A673 (cell line): ENCODE data around the gene NUP35. TPM values are rescaled to one million over a fixed set of nuclear protein-coding genes. Genes with fewer than 3 reads are reported as not detected.

Experiments
- BruUV-seq: library from RNA; stranded (reverse); fragments of 400-500 nt; replicated peaks from 2 replicates; lab custom pipeline; 2021; lab: Mats Ljungman, UMichigan
- CTCF ChIA-PET: fragments of 300-600 bp; sonication (Branson Sonifier 250); formaldehyde crosslinking; loops from one replicate; lab custom pipeline; 2022; ENCODE audit warnings: antibody characterized with exemption; lab: Charles Lee
- POLR2A ChIA-PET: fragments of 300-600 bp; sonication (Branson Sonifier 250); formaldehyde crosslinking; loops from one replicate; lab custom pipeline; 2022; ENCODE audit warnings: antibody characterized with exemption; ENCODE audit not compliant: low non-redundant PET; lab: Charles Lee
- DNase-seq: peaks from one replicate; pipeline ENCODE4 v3.0.0-alpha.2; 2015; ENCODE audit warnings: low spot score
- H3K27ac ChIP-seq: fragments of 200-600 bp; sonication (generic); 2 replicates; pipeline ENCODE4 v1.5.1; 2016; ENCODE audit warnings: mixed run types, low read depth, mild to moderate bottlenecking, mixed read lengths, antibody characterized with exemption, low read length; ENCODE audit not compliant: poor library complexity, severe bottlenecking
- H3K27me3 ChIP-seq: fragments of 200-600 bp; sonication (generic); replicated peaks from 2 replicates; pipeline ENCODE4 v1.6.1; 2017; ENCODE audit warnings: mixed run types, low read depth, mild to moderate bottlenecking, mixed read lengths, antibody characterized with exemption, low read length; ENCODE audit not compliant: insufficient read depth, poor library complexity
- H3K36me3 ChIP-seq: fragments of 200-600 bp; sonication (generic); 2 replicates; pipeline ENCODE4 v1.6.1; 2016; ENCODE audit warnings: mixed run types, mild to moderate bottlenecking, mixed read lengths, antibody characterized with exemption, low read length; ENCODE audit not compliant: insufficient read depth, poor library complexity, severe bottlenecking
- H3K4me1 ChIP-seq: fragments of 200-600 bp; sonication (generic); 2 replicates; pipeline ENCODE4 v1.6.1; 2017; ENCODE audit warnings: mixed run types, mild to moderate bottlenecking, mixed read lengths, antibody characterized with exemption, low read length; ENCODE audit not compliant: insufficient read depth, poor library complexity, severe bottlenecking
- H3K4me3 ChIP-seq: fragments of 200-600 bp; sonication (generic); 2 replicates; pipeline ENCODE4 v1.5.1; 2016; ENCODE audit warnings: low read depth, mixed run types, mild to moderate bottlenecking, mixed read lengths, low read length; ENCODE audit not compliant: poor library complexity, severe bottlenecking
- H3K9me3 ChIP-seq: fragments of 200-600 bp; sonication (generic); 2 replicates; pipeline ENCODE4 v1.6.1; 2016; ENCODE audit warnings: mixed run types, low read depth, mild to moderate bottlenecking, mixed read lengths, antibody characterized with exemption, low read length; ENCODE audit not compliant: poor library complexity, severe bottlenecking
- EZH2 ChIP-seq: fragments of 200-600 bp; sonication (generic); IDR thresholded peaks from 2 replicates; pipeline ENCODE4 v1.6.1; 2017; ENCODE audit warnings: borderline replicate concordance, low read depth, mild to moderate bottlenecking, mixed read lengths, antibody characterized with exemption, low read length; ENCODE audit not compliant: poor library complexity, severe bottlenecking
- intact Hi-C: fragments of 100-400 bp; cut with micrococcal nuclease; formaldehyde crosslinking; loops from one replicate; pipeline ENCODE4 v1.10.0; 2022; ENCODE audit not compliant: unreplicated experiment
- total RNA-seq: library from RNA; stranded (reverse); gene quantifications from 2 replicates; pipeline ENCODE4 v1.2.3, GENCODE V29; 2021
- TF ChIP-seq, protein P1 (sequence below): fragments of 300-800, 200-600 bp; sonication (generic); conservative IDR thresholded peaks from 2 replicates; pipeline ENCODE4 v1.5.1; 2017; ENCODE audit warnings: low read depth, mild to moderate bottlenecking, antibody characterized with exemption, low read length, moderate library complexity, mixed read lengths

The NUP35 gene
- total RNA-seq, 1 experiment from 2014 or later: 62.0 TPM

- no peaks in the 10 kb centered on the region for H3K36me3 ChIP-seq
- no peak for TF ChIP-seq EZH2
- H3K9me3 ChIP-seq: no peaks in the 10 kb centered on the region
- no peak overlapping the region for H3K27ac ChIP-seq
- no peaks in the 10 kb centered on the region for H3K4me1 ChIP-seq
- CTCF ChIA-PET: no interaction called here
- BruUV-seq: no TSS peak
- POLR2A ChIA-PET: no interaction called here
- DNase-seq: no peak
- no peaks in the 10 kb centered on the region for H3K27me3 ChIP-seq
- intact Hi-C loops: no loop called here
- no peak overlapping the region for H3K4me3 ChIP-seq
These were observed 10.6 kb upstream of the NUP35 start for GRCh38 chr2:183113630-183114029.

DNA sequence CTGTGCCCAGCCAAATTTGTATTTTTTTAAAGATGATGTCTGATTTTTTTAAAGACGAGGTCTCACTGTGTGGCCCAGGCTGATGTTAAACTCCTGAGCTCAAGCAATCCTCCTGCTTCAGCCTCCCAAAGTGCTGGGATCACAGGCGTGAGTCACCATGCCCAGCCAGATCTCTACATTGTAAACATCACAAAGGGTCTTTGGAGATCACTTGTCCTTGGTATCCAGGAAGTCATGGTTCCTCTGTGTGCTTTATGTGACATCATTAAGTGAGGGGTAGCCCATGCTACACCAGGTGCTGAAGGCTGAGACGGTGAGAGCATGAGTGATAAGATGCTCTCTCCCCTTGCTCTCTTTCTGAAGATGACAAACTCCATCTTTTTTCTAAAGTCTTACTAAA, 7.0 kb upstream of the NUP35 start:
- DNase-seq: no peak
- ChIA-PET POLR2A (no interaction called here), CTCF (no interaction called here)
- no peaks in the 10 kb centered on the region for H3K36me3 ChIP-seq
- no peak overlapping the region for H3K4me3 ChIP-seq
- intact Hi-C loops: no loop called here
- no peaks in the 10 kb centered on the region for H3K4me1 ChIP-seq
- no peaks in the 10 kb centered on the region for H3K9me3 ChIP-seq
- H3K27ac ChIP-seq: no peak overlapping the region
- TF ChIP-seq EZH2: no peak
- TF ChIP-seq, protein P1, sequence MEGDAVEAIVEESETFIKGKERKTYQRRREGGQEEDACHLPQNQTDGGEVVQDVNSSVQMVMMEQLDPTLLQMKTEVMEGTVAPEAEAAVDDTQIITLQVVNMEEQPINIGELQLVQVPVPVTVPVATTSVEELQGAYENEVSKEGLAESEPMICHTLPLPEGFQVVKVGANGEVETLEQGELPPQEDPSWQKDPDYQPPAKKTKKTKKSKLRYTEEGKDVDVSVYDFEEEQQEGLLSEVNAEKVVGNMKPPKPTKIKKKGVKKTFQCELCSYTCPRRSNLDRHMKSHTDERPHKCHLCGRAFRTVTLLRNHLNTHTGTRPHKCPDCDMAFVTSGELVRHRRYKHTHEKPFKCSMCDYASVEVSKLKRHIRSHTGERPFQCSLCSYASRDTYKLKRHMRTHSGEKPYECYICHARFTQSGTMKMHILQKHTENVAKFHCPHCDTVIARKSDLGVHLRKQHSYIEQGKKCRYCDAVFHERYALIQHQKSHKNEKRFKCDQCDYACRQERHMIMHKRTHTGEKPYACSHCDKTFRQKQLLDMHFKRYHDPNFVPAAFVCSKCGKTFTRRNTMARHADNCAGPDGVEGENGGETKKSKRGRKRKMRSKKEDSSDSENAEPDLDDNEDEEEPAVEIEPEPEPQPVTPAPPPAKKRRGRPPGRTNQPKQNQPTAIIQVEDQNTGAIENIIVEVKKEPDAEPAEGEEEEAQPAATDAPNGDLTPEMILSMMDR: no peak
- no peaks in the 10 kb centered on the region for H3K27me3 ChIP-seq
- BruUV-seq: no TSS peak

GRCh38 chr2:183123117-183123958, 905 bp upstream of the NUP35 start:
- H3K4me3 ChIP-seq: peak overlapping the region; percentile 74
- no peak for TF ChIP-seq EZH2
- TF ChIP-seq, protein P1: no peak
- intact Hi-C loops: loop anchor here (5.0 kb wide), 1 partner anchor 86 kb away; the partner anchor contains the start of gene NCKAP1
- no peaks in the 10 kb centered on the region for H3K27me3 ChIP-seq
- DNase-seq: peak; percentile 19
- H3K36me3 ChIP-seq: peaks cover 3% of the 10 kb centered on the region
- H3K9me3 ChIP-seq: no peaks in the 10 kb centered on the region
- BruUV-seq: no TSS peak
- ChIA-PET POLR2A (interaction anchor here (0.6 kb wide), 1 partner anchor 759 kb away, joined by 5 read pairs; no protein-coding TSS in a partner anchor), CTCF (no interaction called here)
- peak overlapping the region; percentile 81 for H3K27ac ChIP-seq
- peaks cover 10% of the 10 kb centered on the region for H3K4me1 ChIP-seq
